Measurements from ENCODE around the gene ACKR2.

Gene ACKR2

DNA sequence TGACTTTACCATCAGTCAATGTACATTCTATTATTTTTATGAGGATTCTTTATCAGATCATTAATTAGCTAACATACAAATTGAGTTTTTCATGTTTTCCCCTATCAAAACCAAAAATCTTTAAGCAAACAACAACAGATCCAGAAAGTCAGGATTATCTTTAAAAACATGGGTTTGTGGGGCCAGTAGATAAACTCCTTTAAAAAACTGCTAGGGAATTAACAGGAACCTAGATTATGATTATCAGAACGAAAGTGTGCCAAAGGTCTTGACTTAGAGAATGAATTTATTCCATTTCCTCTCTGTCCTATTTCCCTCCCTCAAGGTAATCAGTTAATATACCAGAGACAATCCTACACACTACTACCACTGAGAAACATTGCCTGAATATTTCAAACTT is 23.0 kb upstream of the ACKR2 start:
- no peak for TF ChIP-seq CTCF (IDR thresholded peaks at IDR 0.05; ENCODE audit: borderline replicate concordance, control extremely low read depth, extremely low read depth, insufficient read depth, missing control alignments)
- in situ Hi-C loops (cut with MboI; ENCODE audit: low sequenced_read_pairs, unreplicated experiment): no loop called here
- DNase-seq (ENCODE audit: low spot score): no peak

DNA sequence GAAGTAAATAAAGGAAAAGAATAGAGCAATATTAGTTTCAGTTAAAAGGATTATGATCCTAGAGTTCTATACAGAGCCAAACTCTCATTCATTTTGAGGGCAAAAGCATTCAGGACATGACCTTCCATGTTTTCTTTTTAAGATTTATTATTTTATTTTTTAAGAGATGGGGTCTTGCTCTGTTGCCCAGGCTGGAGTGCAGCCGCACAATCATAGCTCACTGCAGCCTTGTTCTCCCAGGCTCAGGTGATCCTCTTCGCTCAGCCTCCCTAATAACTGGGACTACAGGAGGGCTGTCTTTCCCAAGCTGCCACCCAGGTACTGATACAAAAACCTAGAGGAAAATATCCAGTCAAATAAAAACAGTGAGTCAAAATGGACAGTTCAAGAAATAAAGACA is 22.6 kb upstream of the ACKR2 start:
- DNase-seq (ENCODE audit: low spot score): no peak
- in situ Hi-C loops (cut with MboI; ENCODE audit: low sequenced_read_pairs, unreplicated experiment): no loop called here
- no peak for TF ChIP-seq CTCF (IDR thresholded peaks at IDR 0.05; ENCODE audit: borderline replicate concordance, control extremely low read depth, extremely low read depth, insufficient read depth, missing control alignments)

DNA sequence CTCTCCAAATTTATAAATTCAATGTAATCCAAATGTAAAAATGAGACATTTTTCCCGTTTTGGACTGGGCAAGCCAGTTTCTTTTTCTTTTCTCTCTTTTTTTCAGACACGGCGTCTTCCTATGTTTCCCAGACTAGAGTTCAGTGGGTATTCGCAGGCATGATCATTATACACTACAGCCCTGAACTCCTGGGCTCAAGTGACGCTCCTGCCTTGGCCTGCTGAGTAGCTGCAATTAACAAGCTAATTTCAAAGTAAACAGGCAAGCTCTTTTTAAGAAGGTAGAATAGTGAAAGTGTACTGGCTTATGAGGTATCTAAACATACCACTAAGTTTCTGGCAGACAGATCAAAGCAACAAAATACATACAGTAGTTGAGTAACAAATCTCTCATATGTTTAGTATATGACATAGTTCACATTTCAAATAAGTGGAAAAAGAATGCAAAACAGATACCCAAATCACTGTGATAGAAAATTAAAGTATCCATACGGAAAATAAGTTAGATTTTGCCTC is 18.5 kb upstream of the ACKR2 start:
- DNase-seq (ENCODE audit: low spot score): no peak
- in situ Hi-C loops (cut with MboI; ENCODE audit: low sequenced_read_pairs, unreplicated experiment): no loop called here
- TF ChIP-seq CTCF (IDR thresholded peaks at IDR 0.05; ENCODE audit: borderline replicate concordance, control extremely low read depth, extremely low read depth, insufficient read depth, missing control alignments): no peak

GRCh38 chr3:42795621-42796181 is 13.5 kb upstream of the ACKR2 start:
- in situ Hi-C loops (cut with MboI; ENCODE audit: low sequenced_read_pairs, unreplicated experiment): no loop called here
- no peak for TF ChIP-seq CTCF (IDR thresholded peaks at IDR 0.05; ENCODE audit: borderline replicate concordance, control extremely low read depth, extremely low read depth, insufficient read depth, missing control alignments)
- no peak for DNase-seq (ENCODE audit: low spot score)

GRCh38 chr3:42796332-42796885 is 12.8 kb upstream of the ACKR2 start:
- no peak for TF ChIP-seq CTCF (IDR thresholded peaks at IDR 0.05; ENCODE audit: borderline replicate concordance, control extremely low read depth, extremely low read depth, insufficient read depth, missing control alignments)
- in situ Hi-C loops (cut with MboI; ENCODE audit: low sequenced_read_pairs, unreplicated experiment): no loop called here
- DNase-seq (ENCODE audit: low spot score): no peak

DNA sequence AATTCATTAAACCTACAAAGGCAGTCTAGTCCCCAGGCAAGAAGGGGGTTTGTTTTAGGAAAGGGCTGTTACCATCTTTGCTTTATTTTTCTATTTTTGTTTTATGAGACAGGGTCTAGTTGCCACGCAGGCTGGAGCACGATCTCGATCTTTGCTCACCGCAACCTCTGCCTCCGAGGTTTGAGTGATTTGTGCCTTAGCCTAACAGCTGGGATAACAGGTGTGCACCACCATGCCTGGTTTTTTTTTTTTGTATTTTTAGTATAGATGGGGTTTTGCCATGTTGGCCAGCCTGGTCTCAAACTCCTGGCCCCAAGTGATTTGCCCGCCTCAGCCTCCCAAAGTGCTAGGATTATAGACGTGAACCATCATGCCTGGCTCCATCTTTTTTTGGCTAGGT is 9.9 kb upstream of the ACKR2 start:
- TF ChIP-seq CTCF (IDR thresholded peaks at IDR 0.05; ENCODE audit: borderline replicate concordance, control extremely low read depth, extremely low read depth, insufficient read depth, missing control alignments): no peak
- no peak for DNase-seq (ENCODE audit: low spot score)
- in situ Hi-C loops (cut with MboI; ENCODE audit: low sequenced_read_pairs, unreplicated experiment): no loop called here

Data from GM13976 (cell line).